MM.1S (cell line): Measurements from ENCODE around the gene ARHGEF19.

ENCODE experiments used
- CTCF ChIP-seq: fragments of 300-600 bp; sonication (generic); IDR thresholded peaks from 2 replicates; pipeline ENCODE4 v1.5.1; 2016; ENCODE audit warnings: antibody characterized with exemption, low read length, mixed read lengths
- EZH2 ChIP-seq: fragments of 300-600 bp; sonication (generic); optimal IDR thresholded peaks from 2 replicates; pipeline ENCODE3; 2017; ENCODE audit warnings: low read depth, mild to moderate bottlenecking, antibody characterized with exemption, low read length, mixed read lengths

GRCh38 chr1:16209847-16210407, 2.5 kb downstream of the ARHGEF19 start:
- TF ChIP-seq EZH2 (no peak), CTCF (no peak)
